T47D (cell line): ENCODE results near the gene FCHSD1.

Experiments
- DNase-seq, 2 experiments: peaks; one replicate each; pipeline versions ENCODE4 v3.0.0 to v3.0.0-alpha.2; 2011 to 2012; ENCODE audit warnings: low read depth in 1 of 2, low spot score in 1 of 2
- JUND ChIP-seq: IDR thresholded peaks from 2 replicates; pipeline ENCODE4 v1.6.1; 2012; ENCODE audit warnings: low read depth
- in situ Hi-C: cut with HindIII; loops from 2 replicates; pipeline ENCODE4 v1.10.0; 2016; ENCODE audit warnings: low sequenced_read_pairs, low pct_unique_long_range_greater_than_20kb

Gene FCHSD1

GRCh38 chr5:141636106-141636412 lies 15.2 kb downstream of the FCHSD1 start:
- no peak for DNase-seq
- no peak for TF ChIP-seq JUND
- in situ Hi-C loops = no loop called here

- no peak for DNase-seq
- in situ Hi-C loops = no loop called here
- TF ChIP-seq JUND = no peak
Observed at GRCh38 chr5:141635646-141636045, 15.6 kb downstream of the FCHSD1 start.

- no peak for DNase-seq
- no peak for TF ChIP-seq JUND
- in situ Hi-C loops = no loop called here
Observed at GRCh38 chr5:141634720-141635119, 16.5 kb downstream of the FCHSD1 start.

- in situ Hi-C loops = no loop called here
- no peak for TF ChIP-seq JUND
- no peak for DNase-seq
Observed at GRCh38 chr5:141633871-141634561, 17.2 kb downstream of the FCHSD1 start.

- no peak for TF ChIP-seq JUND
- no peak for DNase-seq
- in situ Hi-C loops = no loop called here
Observed at GRCh38 chr5:141632650-141633049, 18.6 kb downstream of the FCHSD1 start.

- no peak for TF ChIP-seq JUND
- no peak for DNase-seq
- in situ Hi-C loops = no loop called here
Observed at GRCh38 chr5:141630570-141631140, 20.6 kb downstream of the FCHSD1 start.

GRCh38 chr5:141628175-141628788 lies 22.9 kb downstream of the FCHSD1 start:
- in situ Hi-C loops = no loop called here
- TF ChIP-seq JUND = no peak
- no peak for DNase-seq

GRCh38 chr5:141623611-141624010 lies 27.6 kb downstream of the FCHSD1 start:
- no peak for TF ChIP-seq JUND
- DNase-seq = no peak
- in situ Hi-C loops = no loop called here

GRCh38 chr5:141623186-141623585 lies 28.0 kb downstream of the FCHSD1 start:
- in situ Hi-C loops = no loop called here
- TF ChIP-seq JUND = no peak
- DNase-seq = no peak

- DNase-seq = peak; percentile 93 to 99
- in situ Hi-C loops = no loop called here
- TF ChIP-seq JUND = no peak
Observed at GRCh38 chr5:141618804-141619554, 32.2 kb downstream of the FCHSD1 start, which contains the start of gene DIAPH1. TSS of gene DIAPH1 (minus strand) at chr5:141619000. CDS start at chr5:141618914, 86 bp downstream.

- no peak for TF ChIP-seq JUND
- DNase-seq = peak; percentile 41 to 86
- in situ Hi-C loops = no loop called here
Observed at GRCh38 chr5:141618030-141618803, 33.0 kb downstream of the FCHSD1 start.

GRCh38 chr5:141617682-141618029 lies 33.6 kb downstream of the FCHSD1 start:
- in situ Hi-C loops = no loop called here
- TF ChIP-seq JUND = no peak
- DNase-seq = peak in 1 of 2 experiments; percentile 34
